Mucosa of descending colon (tissue), 3 donors: Measurements from ENCODE around the gene SAMHD1. TPM values are rescaled to one million over a fixed set of nuclear protein-coding genes. Genes with fewer than 3 reads are reported as not detected.

ENCODE experiments used
- ATAC-seq: fragments of 200-7000 bp; cut with Tn5 transposase; one replicate; pipeline ENCODE4 v1.9.1; 2020; ENCODE audit warnings: mild to moderate bottlenecking, moderate library complexity
- DNase-seq, 3 donors: peaks; one replicate each; pipeline ENCODE4 v3.0.0-alpha.2; 2020
- H3K36me3 ChIP-seq: fragments of 200-600 bp; one replicate; pipeline ENCODE4 v1.8.0; 2021; ENCODE audit warnings: low read depth, mild to moderate bottlenecking
- H3K4me1 ChIP-seq: fragments of 200-600 bp; one replicate; pipeline ENCODE4 v1.8.0; 2021; ENCODE audit warnings: low read depth, mild to moderate bottlenecking
- H3K4me3 ChIP-seq: fragments of 200-600 bp; one replicate; pipeline ENCODE4 v1.8.0; 2021; ENCODE audit warnings: mild to moderate bottlenecking
- H3K9me3 ChIP-seq: fragments of 200-600 bp; one replicate; pipeline ENCODE4 v1.8.0; 2021; ENCODE audit warnings: mild to moderate bottlenecking
- intact Hi-C, 2 donors: fragments of 100-400 bp; cut with DNase I in 1 of 2; cut with micrococcal nuclease in 1 of 2; formaldehyde crosslinking; loops; one replicate each; pipeline versions ENCODE4 v1.11.0 to v1.11.1; 2022; cut with DNase I, micrococcal nuclease
- total RNA-seq, 3 donors: library from RNA; stranded (reverse); fragmentation: NEBNext Ultra II Directional in 2 of 3; extraction: Animal tissue kit (Norgen Biotek cat#: 25700) in 2 of 3; gene quantifications; one replicate each; pipeline versions ENCODE4 v1.2.1 to v1.2.4, GENCODE V29; 2021 to 2023
- TF ChIP-seq, protein P1 (sequence below): fragments of 200-600 bp; IDR thresholded peaks from one replicate; pipeline ENCODE4 v1.8.0; 2022; ENCODE audit warnings: antibody characterized with exemption, mild to moderate bottlenecking
- donor health status: DM: no; HTN: no; CAD: no; lungs with moderate emphysema.
- donor health status: DM: no; HTN: no; CAD: no.
- donor health status: DM: no; HTN: yes; CAD: no.

Gene SAMHD1
- total RNA-seq, 3 donors from 2014 or later: 24.1 to 110 (median 48.6) TPM

DNA sequence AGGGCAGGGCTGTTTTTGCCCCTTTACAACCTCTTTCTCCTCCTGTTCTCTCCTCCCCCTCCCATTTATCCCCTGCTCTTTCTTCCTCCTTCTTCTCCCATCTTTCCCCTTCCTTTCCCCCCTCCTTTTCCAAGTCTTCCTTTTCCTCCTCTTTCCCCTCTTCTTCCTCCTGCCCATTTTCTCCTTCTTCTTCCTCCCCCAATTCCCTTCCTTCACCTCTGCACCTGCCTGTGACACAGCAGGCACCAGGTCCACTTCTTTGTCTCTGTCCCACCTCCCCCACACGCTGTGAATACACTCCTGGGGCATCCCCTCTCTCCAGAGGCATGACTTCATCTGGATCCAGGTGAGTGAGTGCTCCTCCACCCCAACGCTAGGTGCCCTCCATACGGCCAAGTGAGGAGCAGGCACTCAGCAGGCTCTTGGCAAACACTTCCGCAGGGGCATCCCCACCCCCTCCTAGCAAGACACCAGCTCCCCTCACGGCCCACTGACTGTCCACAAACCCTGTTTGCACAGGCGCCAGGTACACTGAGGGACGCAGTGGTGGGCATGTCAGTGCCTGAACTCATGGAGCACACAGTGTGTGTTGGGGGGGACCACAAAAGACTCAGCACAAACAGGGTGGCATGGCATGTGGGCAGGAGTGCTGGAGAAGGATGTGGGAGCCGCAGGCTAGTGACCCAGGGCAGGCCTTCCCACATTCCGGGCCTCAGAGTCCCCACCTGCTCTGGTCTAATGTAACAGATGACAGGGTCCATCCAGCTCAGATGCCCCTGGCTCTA, 86.2 kb downstream of the SAMHD1 start:
- Histone ChIP-seq H3K4me3 (no peak overlapping the region), H3K36me3 (no peaks in the 10 kb centered on the region), H3K9me3 (no peaks in the 10 kb centered on the region), H3K4me1 (peaks cover 16% of the 10 kb centered on the region)
- intact Hi-C loops: no loop called here
- no peak for DNase-seq
- ATAC-seq: no peak
- TF ChIP-seq, protein P1, sequence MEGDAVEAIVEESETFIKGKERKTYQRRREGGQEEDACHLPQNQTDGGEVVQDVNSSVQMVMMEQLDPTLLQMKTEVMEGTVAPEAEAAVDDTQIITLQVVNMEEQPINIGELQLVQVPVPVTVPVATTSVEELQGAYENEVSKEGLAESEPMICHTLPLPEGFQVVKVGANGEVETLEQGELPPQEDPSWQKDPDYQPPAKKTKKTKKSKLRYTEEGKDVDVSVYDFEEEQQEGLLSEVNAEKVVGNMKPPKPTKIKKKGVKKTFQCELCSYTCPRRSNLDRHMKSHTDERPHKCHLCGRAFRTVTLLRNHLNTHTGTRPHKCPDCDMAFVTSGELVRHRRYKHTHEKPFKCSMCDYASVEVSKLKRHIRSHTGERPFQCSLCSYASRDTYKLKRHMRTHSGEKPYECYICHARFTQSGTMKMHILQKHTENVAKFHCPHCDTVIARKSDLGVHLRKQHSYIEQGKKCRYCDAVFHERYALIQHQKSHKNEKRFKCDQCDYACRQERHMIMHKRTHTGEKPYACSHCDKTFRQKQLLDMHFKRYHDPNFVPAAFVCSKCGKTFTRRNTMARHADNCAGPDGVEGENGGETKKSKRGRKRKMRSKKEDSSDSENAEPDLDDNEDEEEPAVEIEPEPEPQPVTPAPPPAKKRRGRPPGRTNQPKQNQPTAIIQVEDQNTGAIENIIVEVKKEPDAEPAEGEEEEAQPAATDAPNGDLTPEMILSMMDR: no peak

DNA sequence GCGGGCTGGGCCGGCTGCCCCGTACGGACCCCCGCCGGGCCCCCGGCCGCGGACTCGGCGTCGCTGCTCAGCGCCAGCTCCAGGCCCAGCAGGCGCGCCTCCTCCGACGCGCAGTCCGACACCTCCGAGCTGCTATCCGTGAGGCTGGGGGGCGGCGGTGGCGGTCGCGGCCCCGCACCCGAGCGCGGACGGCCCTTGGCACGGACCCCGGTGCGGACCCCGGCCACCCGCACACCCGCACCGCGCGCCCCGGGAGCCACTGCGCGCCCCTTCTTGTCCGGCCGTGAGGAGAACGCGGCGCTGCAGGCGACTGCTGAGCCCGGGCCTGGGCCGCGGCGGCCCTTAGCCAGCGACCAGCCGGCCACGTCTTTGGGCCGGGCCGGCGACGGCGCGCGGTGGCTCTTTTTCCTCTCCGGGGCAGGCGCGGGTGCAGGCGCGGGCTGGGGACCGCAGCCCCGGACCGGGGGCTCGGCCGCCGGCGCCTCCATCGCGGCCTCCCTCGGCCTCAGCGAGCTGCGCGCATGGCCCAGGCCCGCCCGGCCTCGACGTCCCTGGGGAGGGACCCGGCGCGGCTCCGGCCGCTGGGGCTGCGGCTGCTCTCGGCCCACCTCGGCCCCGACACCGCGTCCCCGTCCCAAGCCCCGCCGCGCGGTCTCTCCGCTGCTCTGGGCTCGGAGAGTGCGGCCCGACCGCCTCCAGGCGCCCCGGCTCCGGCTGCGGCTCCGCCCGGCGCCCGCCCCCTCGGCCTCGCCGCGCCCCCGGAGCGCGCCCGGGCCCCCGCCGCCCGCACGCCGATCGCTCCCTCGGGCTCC, 88.4 kb downstream of the SAMHD1 start:
- Histone ChIP-seq H3K9me3 (no peaks in the 10 kb centered on the region), H3K4me3 (peak overlapping the region; percentile 30), H3K4me1 (peaks cover 16% of the 10 kb centered on the region), H3K36me3 (no peaks in the 10 kb centered on the region)
- intact Hi-C loops: no loop called here
- TF ChIP-seq, protein P1: no peak
- ATAC-seq (peak; percentile 3), DNase-seq (no peak)

DNA sequence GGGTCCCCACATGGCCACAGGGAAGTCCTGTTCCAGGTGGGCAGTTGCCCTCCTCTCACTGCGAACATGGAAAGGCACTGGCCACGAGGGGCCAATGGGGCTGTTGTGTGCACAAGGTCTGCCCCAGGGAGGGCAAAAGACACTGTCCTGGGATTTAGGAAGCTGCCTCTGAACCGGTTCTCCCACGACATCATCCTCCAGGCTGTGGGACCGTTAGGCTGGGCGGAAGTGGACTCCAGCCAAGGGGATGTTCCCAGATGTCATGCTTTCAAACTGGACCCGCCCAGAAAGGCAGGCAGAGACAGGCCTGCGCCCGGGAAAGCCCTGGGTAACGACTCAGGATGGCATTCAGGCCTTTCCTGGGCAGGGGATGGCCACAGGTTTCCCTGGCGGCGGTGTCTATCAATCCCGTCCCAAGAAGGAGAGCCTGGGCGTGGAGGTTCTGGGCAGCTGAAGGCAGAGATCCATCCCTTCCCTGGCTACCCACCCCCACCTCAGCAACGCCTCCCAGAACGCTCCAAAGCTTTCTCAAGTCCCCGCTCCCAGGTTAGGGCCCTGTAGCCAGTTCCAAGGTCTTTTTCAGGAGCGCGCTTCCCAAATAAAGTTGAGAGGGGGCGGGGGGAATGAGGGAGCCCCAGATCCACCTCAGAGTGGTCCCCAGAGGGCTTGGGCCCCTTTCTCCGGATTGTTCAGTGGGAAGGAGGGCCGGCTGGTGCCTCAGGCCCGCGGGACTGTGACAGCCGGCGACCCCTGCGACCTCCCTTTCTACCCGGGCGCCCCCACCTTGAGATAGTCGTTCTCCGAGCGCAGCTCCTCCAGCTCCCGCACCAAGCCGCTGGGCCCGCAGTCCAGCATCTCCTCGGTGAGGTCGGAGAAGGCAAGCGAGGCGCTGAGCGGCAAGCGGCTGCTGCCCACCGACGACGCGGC, 89.4 kb downstream of the SAMHD1 start:
- H3K4me1 ChIP-seq: peaks cover 16% of the 10 kb centered on the region
- intact Hi-C loops: no loop called here
- ATAC-seq: peak; percentile 56

DNA sequence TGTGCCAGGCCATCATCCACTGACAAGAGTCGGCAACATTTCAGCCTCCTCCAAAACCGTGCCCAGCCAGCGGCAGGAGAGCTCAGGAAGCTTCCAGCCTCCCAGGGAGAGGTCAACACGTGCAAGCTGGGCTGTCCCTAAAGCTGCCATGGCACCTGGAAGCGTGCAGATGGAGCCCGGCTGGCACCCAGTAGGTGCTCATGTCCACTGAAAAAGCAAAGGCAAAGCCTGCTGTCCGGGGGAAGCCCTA, 90.0 kb downstream of the SAMHD1 start:
- DNase-seq (no peak), ATAC-seq (no peak)
- Histone ChIP-seq H3K9me3 (no peaks in the 10 kb centered on the region), H3K36me3 (no peaks in the 10 kb centered on the region), H3K4me1 (peaks cover 16% of the 10 kb centered on the region), H3K4me3 (no peak overlapping the region)
- intact Hi-C loops: no loop called here
- TF ChIP-seq, protein P1: no peak

More for the DNA sequence above, 89.4 kb downstream of the SAMHD1 start:
- no peaks in the 10 kb centered on the region for H3K36me3 ChIP-seq
- TF ChIP-seq, protein P1: no peak
- no peak overlapping the region for H3K4me3 ChIP-seq
- peak; percentile 77 to 84 (median 80) for DNase-seq
- no peaks in the 10 kb centered on the region for H3K9me3 ChIP-seq

DNA sequence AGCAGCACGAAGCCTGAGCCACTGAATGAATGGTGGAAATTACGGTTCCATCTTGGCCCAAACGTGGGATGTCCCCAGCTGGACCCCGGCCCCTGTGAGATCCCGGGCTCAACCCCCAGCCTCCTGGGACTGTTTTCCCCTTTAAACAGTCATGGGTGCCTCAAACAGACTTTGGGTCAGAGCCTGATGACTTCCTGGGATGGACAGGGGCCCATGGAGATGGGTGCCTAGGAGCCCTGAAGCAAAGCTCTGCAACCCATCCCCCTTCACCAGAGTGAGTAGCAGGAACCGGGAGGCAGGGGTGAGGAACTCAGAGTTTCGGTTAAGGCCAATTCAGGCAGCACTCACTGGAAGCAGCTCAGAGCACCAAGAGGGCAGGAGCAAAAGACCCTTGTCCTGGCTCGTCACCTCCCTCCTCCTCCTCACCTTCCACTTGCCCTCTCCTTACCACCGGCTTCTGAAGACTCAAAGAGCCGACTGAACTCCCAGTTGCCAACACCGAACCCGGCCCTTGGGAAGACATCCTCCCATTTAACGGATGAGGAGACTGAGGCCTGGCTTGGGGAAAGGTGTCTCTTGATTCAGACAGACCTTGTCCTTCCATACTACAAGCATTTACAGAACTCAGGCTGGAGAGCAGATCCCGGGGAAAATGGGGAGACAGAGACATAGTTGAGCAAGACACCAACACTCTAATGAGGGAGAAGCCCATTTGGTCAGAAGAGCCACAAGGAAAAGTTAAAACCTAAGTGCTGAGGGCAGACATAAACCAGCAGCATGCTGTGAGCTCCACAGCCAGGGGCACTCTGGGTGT, 90.5 kb downstream of the SAMHD1 start:
- intact Hi-C loops: no loop called here
- Histone ChIP-seq H3K9me3 (no peaks in the 10 kb centered on the region), H3K36me3 (no peaks in the 10 kb centered on the region), H3K4me1 (peaks cover 16% of the 10 kb centered on the region), H3K4me3 (no peak overlapping the region)
- DNase-seq (no peak), ATAC-seq (no peak)
- TF ChIP-seq, protein P1: no peak
